NOMO-1 treated with dmso at 0.1 percent for 144 hours (cell line): Measurements from ENCODE around the gene NFIX.

ENCODE experiments used
- DNase-seq: peaks from one replicate; lab custom pipeline; 2025; ENCODE audit not compliant: unreplicated experiment; lab: John Stamatoyannopoulos, UW

Gene NFIX

DNA sequence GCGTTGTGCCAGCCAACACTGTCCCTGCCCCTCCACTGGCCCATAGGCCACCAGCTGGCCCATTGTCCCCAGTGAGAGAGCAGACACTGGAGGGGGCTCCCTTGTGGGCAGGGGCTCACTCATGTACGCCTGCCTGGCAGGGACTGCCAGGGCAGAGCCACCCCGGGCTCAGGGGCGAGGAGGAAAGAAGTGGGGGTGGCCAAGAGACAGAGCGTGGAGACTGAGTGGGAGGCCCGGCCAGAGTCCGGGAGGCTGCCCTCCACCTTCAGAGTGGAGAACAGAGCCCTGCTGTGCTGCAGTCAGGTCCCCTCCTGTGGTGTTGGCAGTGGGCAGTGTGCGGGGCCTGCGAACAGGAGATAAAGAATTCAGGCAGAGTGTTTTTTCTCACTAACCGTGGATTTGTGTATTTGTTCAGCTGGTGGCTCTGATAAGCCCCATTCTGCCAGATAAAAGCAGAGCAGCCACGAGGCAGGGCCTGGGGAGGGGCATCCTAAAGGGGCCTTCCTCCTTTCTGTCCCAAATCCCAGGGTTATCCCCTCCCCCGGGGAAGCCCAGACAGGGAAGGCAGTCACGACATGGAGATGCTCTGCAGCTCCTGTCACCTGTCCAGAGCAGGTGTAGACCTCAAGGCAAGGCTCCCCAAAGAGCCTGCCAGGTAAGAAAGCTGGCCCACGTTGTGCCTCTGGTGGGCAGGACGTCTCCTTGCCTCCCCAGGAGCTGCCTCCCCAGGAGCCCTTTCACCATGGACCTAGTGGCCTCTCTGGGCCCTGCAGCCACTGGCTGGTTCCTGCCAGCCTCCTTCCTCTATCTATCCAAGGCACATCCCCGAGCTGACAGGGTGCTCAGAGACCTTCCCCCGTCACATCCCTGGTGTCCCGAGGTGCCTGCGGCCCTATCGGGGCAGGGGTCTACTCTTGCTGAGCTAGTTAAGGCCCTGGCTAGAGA is 74.4 kb downstream of the NFIX start:
- DNase-seq: no peak

DNA sequence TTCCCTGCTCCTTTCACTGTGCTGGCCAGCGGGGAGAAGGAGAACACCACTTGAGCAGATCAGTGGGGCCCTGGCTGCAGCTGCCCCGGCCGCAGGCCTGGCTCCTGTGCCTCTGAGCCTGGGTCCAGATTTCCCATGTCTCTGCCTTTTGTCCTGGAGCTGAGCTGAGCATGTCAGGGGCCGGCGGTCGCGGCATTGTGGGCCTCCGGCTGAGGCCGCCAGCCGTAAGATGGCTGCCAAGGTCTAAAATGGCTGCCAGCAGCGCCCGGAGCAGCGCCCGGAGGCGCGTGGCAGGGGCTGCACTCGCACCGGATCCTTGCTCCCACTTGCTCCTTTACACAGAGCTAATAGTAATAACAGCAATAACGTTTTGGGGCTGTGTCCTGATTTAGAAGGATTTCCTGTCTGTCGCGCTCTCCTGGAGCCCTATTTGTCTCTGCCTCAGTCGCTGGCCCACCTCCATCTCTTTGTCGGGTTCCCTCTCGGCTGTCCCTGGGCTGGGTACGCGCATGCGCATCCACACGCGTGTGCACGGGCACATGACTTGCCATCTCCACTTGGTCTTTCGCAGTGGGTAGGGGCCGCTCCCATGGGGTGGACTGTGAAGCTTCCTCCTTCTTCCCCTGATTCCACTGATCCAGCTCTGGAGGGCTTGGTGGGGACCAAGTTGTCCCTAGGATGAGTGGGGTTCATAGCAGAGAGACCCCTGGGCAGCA is 75.3 kb downstream of the NFIX start:
- DNase-seq: no peak

DNA sequence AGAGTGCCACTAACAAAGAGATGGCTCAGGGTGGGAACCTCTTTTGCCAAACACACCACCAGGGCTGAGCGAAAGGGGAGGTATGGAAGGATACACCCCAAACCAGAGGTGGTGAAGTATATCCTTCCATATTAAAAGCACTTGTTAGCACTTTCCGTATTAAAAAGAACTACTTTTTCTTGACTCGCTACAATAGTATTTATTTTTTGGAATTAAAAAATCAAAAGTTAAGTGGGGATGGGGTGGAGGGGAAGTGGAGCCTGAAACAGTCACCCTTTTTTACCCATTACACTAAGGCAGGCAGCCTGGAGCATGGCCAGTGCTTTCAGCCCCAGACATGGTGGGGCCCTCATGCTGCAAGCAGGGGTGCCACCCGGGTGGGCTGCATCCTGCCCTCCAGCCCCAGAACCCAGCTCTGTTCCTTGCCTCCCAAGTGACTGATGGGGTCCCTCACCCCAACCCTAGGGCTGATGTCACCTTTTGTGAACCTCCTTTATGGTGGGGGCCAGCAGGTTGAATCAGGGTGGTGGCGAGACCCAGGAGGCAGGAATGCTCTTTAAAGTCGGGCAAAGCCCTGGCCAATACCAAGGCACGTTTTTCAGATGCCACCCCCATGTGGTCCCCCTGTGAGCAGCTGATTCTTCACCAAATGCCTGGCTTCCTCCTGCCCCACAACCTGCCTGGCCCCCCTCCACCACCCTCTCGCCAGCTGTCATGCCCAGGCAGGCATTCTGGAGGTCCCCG is 76.3 kb downstream of the NFIX start:
- no peak for DNase-seq

DNA sequence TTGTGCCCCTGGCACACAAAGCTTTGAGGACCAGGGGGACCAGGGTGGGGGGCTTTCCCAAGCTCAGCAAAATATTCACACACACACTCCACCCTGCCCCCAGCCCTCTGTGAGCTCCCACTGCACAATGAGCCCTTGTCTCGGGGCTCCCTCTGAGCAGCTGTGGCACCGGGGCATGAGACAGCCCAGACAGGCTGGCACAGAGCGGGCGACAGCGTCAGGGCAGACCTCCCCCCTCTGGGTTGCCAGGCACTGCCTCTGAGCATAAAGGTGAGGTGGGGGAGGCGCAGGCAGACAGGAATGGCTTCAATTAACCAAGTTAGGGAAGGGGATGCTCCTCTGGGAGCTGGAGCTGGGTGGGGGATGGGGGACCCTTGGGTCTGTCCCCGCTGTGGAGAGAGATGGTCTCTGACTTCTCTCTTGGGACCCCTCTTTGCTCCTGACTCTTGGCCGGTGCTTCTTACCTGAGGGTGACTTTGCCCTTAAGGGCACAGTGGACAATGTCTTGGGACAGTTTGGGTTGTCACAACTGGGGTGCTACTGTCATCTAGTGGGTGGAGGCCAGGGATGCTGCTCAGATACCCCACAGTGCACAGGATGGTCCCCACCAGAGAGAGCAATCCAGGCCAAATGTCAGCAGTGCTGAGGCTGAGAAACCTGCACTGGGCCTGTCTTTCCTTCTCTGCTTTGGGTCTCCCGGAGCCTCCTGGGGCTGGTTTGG is 77.1 kb downstream of the NFIX start:
- DNase-seq: no peak

DNA sequence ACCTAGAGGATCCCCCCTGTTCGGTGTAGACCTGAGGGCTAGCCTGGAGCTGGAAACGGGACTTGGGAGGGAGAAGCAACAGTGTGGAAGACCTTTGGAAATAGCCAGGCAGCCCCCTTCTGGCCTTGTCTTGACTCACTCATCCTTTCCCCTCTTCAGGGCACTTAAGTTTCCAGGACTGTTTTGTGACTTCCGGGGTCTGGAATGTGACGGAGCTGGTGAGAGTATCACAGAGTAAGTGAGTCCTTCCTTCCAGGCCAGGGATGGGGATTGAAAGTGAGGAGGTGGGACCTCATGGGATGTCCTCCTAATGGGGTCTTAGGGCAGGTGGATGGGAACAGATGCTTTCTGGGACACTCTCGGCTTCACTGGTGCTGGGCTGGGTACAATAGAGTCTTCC is 78.0 kb downstream of the NFIX start:
- no peak for DNase-seq

DNA sequence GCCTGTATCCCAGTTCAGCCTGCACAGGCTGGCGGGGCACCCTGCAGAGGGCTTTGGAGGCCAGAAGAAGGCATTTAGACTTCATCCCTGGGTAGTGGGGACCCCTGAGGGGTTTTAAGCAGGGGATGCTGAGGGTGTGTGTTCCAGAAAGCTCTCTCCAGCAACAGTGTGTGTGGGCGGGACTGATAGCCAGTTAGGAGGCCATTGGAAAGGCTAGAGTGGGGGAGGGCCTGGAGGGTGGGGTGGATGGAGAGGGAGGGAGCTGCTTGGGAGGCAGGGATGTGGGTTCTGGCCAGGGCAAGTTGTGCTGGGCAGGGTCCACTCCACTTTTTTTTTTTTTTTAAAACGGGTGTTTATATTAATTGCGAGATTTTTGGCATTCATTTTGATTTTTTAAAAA is 79.1 kb downstream of the NFIX start:
- no peak for DNase-seq

DNA sequence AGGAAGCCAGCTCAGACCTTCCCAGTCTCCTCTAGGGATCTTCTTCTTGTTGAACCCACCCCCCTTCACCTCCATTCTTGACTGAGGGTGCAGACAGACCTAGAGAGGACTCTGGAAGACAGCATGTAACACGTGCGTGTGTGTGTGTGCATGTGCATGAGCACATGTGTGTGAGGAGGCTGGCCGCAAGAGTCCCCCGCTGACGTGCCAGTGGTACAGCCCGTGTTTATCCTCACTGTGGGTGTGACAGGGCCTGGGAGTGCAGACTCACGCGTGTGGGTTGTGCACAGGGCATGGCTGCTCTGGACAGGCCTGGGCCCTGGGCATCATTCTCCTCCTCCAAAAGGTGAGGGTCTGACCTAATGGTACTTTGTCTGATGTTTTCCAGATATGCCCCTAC is 81.0 kb downstream of the NFIX start:
- DNase-seq: no peak

DNA sequence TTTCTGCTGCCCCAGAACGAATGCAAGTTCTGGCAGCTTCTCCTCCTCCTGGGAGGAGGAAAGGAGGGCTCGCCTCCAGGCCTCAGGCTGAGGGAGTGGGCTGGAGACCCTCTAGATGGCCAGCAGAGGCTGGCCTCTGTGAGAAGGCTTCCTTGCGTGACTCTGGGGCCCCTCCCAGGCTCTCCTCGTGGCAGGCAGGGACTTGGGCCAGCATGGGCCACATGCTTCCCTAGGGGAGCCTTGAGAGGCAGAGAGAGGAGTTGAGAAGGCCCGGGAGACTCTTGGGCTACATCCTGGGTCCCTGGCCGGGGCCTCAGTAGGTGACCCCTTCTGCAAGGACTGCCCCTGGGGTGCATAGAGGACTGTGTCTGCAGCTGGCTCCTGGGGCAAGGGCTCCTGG is 81.5 kb downstream of the NFIX start:
- no peak for DNase-seq

DNA sequence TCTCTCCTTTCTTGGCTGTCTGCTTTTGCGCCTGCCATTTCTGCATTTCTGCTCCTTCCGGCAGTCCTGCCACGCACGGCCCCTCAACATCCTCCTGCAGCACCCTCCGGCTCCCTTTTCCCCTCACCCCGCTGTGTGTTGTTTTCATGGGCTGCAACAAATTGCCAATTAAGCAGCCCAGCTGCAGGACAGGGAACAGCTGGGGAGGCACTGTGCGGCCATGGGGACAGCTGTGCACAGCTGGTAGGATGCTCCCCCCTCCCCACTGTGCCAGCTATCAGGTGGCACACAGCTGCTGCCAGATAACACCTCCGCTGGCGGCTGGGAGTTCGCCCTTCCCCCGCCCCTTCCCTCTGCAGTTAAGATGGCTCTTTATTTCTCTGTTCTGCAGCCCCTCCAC is 82.0 kb downstream of the NFIX start:
- DNase-seq: no peak

DNA sequence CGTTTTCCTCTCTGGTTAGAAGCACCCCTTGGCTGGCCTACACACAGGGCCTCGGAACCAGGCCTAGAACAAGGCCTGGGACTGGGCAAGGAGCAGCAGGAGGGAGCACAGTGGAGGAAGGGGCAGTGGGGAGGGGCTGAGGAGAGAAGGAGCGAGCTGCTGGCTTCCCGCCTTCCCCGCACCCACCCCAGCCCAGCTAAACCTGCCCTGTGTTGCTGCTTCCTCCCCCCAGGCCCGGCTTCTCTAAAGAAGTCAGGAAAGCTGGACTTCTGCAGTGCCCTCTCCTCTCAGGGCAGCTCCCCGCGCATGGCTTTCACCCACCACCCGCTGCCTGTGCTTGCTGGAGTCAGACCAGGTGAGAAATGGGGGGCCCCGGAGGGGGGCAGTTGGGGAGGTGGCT is 83.1 kb downstream of the NFIX start:
- DNase-seq: no peak

DNA sequence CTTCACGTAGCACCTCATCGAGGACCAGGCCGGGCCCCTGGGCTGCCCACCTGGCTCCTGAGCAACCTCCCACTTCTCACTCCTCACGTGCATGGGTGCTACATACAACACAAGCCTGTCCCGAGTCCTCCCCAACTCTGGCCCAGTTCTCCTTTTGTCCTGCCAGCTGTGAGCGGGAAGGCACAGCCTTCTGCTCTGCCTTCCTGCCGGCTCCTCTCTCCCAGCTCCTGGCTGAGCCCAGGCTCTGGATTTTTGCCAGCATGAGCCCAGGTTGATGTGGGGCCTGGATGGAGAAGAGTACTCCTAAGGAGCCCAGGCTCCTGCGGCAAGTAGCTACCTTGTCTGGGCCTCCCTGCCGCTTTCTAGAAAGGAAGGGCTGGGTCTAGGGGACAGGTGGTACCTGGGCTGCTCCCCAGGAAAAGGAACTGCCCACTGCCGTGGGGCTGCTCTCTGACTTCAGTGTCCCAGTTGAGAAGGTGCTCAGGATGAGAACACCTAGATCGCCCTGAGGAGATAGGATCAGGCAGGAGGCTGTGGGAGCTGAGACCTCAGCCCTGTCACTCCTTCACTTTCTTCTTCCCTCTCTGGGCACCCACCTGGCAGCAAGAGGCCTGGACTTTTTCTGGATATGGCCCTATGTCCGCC is 83.7 kb downstream of the NFIX start:
- no peak for DNase-seq

DNA sequence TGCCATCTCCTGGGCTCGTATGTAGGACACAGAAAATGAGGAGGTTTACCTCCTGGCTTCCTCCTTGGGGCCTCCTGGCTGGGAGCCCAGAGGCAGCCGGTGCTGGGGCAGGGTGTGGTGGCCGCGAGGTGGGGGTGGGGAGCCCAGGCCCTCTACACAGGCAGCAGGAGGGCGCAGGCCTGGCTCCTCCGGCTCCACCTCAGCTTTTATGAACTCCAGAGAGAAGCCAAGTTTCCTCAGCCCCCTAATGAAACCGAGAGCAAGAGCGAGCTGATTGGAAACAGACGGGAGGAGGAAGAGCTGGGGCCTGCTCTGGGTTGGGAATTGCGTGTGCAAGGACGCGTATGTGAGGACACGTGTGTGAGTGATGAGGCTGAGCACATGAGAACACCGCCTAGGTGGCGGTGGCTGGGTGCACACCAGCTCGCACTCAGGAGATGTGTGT is 84.3 kb downstream of the NFIX start:
- no peak for DNase-seq

DNA sequence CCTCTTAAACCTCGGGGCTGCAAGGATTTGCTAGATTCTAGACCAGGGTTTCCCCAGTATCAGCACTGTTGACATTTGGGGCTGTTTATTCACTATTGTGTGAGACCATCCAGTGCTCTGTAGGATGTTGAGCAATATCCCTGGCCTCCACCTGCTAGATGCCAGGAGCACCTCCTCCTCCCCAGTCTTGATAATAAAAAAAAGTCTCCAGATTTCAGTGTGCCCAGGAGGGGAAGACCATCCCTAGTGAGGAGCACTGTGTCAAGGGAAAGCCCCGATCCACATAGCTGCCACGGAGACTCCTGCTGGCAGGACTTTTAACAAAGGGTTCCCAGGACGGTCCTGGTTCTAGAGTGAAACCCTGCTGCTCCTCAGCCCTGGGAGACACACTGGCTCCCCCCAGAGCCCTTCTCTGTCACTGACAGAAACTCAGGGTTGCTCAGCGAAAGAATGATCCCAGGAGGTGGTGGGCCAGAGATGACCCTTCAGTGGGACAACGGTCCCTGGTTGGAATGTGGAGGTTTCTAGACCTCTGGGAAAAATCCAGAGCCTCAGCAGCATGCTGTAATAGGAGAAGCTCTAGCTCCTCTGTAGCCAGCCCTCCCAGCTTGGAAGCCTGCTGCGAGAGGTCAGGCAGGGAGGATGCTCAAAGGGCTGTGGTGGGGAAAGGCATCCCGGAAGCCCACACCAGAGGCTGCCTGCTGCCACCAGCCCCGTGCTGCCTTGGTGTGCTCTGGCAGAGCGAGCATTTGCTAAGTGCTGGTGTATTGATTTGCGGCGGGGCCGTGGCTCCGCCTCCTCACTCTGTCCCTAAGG is 87.1 kb downstream of the NFIX start:
- no peak for DNase-seq

DNA sequence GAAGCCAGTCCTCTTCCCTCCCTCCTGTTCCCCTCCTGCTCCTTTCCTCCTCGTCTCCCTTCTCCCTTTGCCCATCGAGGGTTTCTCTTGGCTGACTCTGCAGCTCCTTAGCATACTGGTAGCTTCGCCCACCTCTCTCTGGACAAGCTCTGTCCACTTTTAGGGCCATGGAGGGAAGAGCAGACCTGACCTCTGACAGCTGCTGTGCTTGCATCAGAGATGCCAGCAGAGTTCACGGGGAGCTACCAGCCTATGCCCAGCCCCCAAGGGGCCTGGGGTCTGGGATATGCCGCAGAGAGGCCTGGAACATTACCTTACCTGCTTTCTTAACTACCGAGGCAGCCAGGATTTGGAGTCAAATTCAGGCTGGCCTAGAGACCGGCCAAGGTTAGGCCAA is 87.7 kb downstream of the NFIX start:
- no peak for DNase-seq

DNA sequence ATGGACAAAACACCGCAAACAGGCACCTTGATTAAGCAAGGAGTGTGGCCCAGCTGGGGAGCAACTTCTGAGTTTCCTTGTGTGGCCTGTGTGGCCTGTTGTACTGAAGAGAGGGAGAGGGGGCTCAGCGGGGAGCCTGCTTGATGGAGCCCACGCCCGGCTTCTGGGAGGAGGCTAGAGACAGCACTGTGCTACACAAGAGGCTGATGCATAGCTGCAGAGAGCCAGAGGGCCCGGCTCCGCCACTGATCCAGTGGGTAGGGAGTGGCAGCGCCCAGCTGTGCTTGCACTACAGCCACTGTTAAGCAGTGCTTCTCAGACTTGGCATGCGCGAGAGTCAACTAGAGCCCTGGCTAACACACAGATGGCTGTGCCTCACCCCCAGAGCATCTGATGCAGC is 88.4 kb downstream of the NFIX start:
- DNase-seq: no peak

DNA sequence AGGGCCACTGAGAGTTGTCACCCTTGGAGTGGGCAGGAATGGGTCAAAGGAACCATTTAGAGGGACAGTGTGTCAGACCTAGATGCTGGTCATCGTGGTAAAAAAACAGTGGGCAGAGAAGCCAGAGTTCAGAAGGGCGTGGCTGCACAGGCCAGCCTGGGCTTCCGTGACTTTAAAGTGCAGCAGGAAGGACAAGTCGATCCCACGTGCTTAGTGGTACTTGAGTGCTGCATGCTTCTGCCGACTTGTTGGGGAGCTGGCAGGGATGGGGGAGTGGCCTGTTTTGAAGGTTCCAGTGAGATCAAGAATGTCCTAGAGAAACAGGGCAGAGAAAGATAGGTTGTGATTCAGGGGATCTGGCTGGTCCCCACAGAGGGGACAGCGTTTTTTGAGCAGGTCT is 90.4 kb downstream of the NFIX start:
- DNase-seq: no peak

DNA sequence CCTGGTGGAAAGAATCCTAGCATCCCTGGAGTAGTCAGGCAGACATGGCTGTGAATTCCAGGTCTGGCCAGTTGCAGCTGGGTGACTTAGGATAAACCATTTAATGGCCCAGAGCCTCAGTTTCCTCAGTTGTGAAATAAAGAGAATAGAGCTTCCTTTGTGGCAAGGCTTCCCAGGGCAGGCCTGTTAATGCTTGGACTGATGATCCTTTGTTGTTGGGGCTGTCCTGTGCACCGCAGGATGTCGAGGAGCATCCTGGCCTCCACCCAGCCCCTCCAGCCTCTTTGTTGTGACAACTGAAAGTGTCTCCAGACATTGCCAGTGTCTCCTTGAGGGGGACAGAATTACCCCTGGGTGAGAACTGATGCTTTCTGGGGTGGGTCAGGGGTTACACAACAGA is 91.1 kb downstream of the NFIX start:
- DNase-seq: no peak

DNA sequence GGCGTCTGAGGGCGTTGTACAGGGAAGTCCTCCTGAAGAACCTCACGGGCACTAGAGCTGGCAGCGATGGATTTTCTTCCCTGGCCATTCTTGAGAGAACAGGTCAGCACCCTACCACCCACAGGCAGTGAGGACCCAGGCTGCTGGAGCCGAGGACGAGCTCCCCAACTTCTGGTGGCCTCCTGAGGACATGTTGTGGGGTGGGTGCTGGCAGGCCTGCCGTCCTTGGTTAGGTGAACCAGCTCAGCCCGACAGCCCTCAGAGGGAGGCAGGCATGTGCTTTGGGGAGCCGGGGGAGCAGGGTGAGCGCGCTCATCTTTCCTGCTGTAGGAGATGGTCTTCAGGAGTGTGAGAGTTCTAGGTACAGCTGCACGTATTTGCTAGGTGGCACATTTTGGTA is 92.0 kb downstream of the NFIX start:
- no peak for DNase-seq

DNA sequence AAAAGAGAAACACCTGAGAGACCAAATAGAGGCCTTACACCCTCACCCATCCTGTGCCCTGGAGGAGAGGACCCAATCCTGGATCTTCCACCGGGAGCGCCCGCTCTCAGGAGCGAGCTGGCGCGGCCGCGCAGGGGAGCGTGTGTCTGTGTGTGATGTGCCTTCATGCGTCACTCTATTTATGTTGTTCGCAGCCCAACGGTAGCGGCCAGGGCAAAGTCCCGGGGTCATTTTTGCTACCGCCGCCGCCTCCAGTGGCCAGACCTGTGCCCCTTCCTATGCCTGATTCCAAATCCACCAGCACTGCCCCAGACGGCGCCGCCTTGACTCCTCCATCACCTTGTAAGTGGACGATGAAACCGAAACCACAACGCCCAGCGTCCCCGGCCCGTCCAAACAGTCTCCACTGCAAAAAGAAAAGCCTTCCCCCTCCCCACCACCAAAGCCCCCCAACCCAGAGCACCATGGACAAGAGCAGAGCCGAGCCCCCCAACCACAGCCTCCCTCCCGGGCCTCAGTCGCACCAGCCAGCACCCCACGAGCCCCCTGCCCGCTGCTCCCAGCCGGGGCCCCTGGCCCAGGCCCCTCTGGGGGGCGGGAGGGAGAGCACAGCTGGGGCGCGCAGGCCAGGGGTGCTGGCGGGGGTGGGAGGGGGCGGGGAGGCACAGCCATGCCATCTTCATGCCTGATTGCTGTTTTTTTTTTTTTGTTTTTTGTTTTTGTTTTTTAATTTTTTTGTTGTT is 92.7 kb downstream of the NFIX start:
- DNase-seq: no peak
